ENCODE data around the gene TBC1D5.
"Not testable (repeated sequence)": the region's sequence is repeated elsewhere in the genome, so short reads cannot be mapped to it uniquely, and the experiment has no call there.

TBC1D5 gene

DNA sequence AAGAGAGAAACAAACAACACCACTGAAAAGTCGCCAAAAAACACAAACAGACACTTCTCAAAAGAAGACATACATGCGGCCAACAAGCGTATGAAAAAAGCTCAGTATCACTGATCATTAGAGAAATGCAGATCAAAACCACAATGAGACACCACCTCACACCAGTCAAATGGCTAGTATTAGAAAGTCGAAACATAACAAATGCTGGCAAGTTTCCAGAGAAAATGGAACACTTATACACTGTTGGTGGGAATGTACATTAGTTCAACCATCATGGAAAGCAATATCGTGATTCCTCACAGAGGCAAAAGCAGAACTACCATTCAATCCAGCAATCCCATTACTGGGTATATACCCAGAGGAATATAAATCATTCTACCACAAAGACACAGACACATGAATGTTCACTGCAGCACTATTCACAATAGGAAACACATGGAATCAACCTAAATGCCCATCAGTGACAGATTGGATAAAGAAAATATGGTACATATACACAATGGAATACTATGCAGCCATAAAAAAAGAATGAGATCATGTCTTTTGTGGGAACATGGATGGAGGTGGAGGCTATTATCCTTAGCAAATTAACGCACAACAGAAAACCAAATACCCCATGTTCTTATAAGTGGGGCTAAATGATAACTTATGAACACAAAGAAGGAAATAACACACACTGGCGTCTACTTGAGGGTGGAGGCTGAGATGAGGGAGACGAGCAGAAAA, 93.6 kb downstream of the TBC1D5 start:
- DNase-seq (ENCODE audit: low read depth, low spot score), result not testable (repeated sequence)

- peak; percentile 77 for DNase-seq (ENCODE audit: low read depth, low spot score)
These were observed 97.2 kb downstream of the TBC1D5 start for GRCh38 chr3:17645074-17645698.

- DNase-seq (ENCODE audit: low read depth, low spot score), result peak; percentile 76
These were observed 98.7 kb downstream of the TBC1D5 start for GRCh38 chr3:17643691-17644090.

DNA sequence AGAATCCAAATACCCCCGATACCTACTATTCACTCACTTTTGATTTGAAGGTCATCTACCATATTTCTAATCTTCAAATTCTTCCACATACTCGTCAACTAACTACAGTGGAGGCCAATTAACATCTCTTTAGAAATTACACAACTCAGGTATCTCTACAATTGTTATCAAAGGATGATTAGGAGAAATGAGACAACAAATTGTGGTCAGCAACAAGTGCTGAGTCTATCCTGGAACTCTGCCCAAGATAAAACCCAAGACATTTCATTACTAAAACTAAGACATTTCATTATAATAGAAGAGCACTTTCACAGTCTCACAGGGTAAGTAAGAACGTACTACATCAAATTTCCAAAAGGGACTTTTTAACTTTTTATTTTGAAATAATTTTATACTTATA, 100.0 kb downstream of the TBC1D5 start:
- DNase-seq (ENCODE audit: low read depth, low spot score), result peak; percentile 9

DNA sequence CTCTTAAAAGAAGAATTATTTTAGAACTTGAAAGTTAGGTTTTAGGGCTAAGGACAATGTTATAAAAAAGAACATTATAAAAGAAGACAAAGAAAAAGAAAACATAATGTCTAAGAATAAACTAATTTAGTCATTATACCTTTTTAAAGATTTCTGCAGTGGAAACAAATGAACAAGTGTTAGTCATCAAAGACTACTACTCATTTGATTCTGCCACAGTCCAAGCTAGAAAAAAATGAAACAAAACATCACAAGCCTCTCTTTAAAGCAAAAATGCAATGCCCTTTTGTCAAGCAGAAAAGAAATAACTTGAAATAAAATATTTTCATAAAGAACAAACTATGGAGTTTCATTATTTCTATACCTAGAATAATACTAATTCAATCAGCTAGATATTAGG, 102.0 kb downstream of the TBC1D5 start:
- DNase-seq (ENCODE audit: low read depth, low spot score), result peak; percentile 31

- peak; percentile 63 for DNase-seq (ENCODE audit: low read depth, low spot score)
These were observed 102.7 kb downstream of the TBC1D5 start for GRCh38 chr3:17639765-17640164.

- DNase-seq (ENCODE audit: low read depth, low spot score), result peak; percentile 65
These were observed 103.2 kb downstream of the TBC1D5 start for GRCh38 chr3:17639257-17639656.

DNA sequence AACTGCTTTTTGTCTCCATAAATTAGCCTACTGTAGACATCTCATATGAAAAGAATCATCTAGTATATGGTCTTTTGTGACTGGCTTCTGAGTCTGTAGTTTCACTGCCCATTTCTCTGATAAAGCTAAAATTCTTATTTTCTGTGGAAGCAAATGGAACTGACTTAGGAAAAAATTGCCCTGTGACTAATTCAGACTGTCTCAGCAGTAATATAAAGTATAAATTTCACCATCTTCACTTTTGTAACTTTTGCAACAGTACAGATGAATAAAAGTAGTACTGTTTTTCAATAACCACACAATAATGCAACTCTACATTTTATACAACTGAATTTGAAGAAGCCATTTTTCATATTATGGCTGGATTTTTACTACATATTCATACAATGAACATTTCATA, 104.1 kb downstream of the TBC1D5 start:
- no peak for DNase-seq (ENCODE audit: low read depth, low spot score)

- peak; percentile 76 for DNase-seq (ENCODE audit: low read depth, low spot score)
These were observed 106.8 kb downstream of the TBC1D5 start for GRCh38 chr3:17635675-17636074.

GRCh38 chr3:17634964-17635363, 107.5 kb downstream of the TBC1D5 start:
- DNase-seq (ENCODE audit: low read depth, low spot score), result no peak

DNA sequence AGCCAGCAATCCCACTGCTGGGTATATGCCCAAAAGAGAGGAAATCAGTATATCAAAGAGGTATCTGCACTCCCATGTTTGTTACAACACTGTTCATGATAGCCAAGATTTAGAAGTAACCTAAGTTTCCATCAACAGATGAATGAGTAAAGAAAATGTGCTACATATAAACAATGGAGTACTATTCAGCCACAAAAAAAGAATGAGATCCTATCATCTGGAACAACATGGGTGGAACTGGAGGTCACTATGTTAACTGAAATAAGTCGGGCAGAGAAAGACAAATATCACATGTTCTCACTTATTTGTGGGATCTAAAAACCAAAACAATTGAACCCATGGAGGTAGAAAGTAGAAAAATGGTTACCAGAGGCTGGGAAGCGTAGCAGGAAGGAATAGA, 108.2 kb downstream of the TBC1D5 start:
- DNase-seq (ENCODE audit: low read depth, low spot score), result no peak

GRCh38 chr3:17632401-17633100, 109.9 kb downstream of the TBC1D5 start:
- peak; percentile 69 for DNase-seq (ENCODE audit: low read depth, low spot score)

DNA sequence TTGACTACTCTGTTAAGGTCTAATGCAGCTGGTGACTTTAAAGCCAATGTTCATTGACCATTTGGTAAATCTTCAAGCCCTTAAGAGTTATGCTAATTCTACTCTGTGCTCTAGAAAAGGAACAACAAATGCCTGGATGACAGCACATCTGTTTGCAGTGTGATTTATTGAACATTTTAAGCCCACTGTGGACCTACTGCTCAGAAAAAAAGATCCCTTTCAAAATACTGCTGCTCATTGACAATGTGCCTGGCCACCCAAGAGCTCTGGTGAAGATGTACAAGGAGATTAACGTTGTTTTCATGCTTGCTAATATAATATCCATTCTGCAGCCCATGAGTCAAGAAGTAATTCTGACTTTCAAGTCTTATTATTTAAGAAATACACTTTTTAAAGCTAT, 110.8 kb downstream of the TBC1D5 start:
- DNase-seq (ENCODE audit: low read depth, low spot score), result no peak

- DNase-seq (ENCODE audit: low read depth, low spot score), result no peak
These were observed 113.0 kb downstream of the TBC1D5 start for GRCh38 chr3:17629400-17629799.

DNA sequence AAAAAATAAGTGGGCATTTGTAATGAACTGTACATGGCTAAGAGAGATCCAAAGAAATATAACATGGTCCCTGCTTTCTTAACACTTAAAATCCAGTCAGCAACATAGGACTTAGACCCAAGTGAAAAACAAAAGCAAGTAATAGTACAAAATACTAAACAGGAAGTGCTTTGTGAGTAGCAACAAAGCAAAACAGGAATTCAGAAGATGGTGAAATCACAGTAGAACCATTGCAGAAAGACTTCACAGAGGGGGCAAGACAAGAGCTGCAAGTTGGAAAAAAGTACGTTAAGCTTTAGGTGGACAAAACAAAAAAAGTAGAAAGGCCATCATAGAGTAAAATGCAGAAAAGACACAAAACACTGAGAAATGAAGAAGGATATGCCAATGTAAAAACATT, 116.0 kb downstream of the TBC1D5 start:
- DNase-seq (ENCODE audit: low read depth, low spot score), result no peak

GRCh38 chr3:17625133-17625532, 117.3 kb downstream of the TBC1D5 start:
- no peak for DNase-seq (ENCODE audit: low read depth, low spot score)

GRCh38 chr3:17623464-17623863, 119.0 kb downstream of the TBC1D5 start:
- no peak for DNase-seq (ENCODE audit: low read depth, low spot score)

GRCh38 chr3:17619968-17620367, 122.5 kb downstream of the TBC1D5 start:
- DNase-seq (ENCODE audit: low read depth, low spot score), result no peak

GRCh38 chr3:17613017-17613416, 129.4 kb downstream of the TBC1D5 start:
- not testable (repeated sequence) for DNase-seq (ENCODE audit: low read depth, low spot score)

GRCh38 chr3:17607905-17608304, 134.5 kb downstream of the TBC1D5 start:
- DNase-seq (ENCODE audit: low read depth, low spot score), result no peak

GRCh38 chr3:17605934-17606333, 136.5 kb downstream of the TBC1D5 start:
- DNase-seq (ENCODE audit: low read depth, low spot score), result no peak

DNA sequence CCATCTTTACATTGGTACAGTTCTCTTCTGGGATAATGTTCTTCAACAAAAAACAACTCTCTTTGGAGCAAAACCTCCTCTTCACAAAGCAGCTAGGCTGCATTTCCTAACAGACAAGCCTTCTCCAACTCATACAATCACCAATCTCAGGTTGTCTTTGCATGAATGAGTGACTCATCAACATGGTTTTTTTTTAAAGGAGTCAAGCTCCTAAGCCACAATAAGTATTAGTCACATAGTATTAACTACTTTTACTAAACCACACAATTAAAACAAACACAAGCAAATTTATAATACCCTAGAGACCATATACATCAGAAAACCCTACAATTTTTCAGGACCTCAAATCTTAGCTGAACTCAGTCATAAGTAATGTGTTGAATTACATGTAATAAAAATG, 137.4 kb downstream of the TBC1D5 start:
- DNase-seq (ENCODE audit: low read depth, low spot score), result peak; percentile 63

- peak; percentile 14 for DNase-seq (ENCODE audit: low read depth, low spot score)
These were observed 140.3 kb downstream of the TBC1D5 start for GRCh38 chr3:17602126-17602525.
